ENCODE data around the gene SYNE1.
"Not testable (repeated sequence)": the region's sequence is repeated elsewhere in the genome, so short reads cannot be mapped to it uniquely, and the experiment has no call there.

Gene SYNE1

DNA sequence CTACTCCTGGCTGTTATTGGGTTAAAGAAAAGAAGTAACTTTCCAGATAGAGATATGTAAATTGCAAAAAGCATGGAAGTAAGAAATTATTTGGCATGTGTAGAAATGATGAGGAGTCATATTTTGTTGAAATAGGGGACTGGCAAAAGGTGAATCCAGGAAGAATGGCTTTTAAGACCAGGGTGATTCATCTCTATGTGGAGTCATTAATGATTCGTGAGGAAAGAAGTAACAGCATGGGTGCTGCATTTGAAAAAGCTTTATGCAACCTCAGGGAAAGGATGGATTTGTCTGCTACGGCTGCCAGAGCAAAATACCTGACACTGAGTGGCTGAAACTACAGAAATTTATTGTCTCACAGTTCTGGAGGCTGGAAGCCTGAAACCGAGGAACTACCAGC is 14.8 kb upstream of the SYNE1 start:
- H3K36me3 ChIP-seq (ENCODE audit: control insufficient read depth in 2 of 2, insufficient read depth in 2 of 2, low read length in 2 of 2), result no peaks in the 10 kb centered on the region
- H3K4me3 ChIP-seq (ENCODE audit: low read length in 2 of 2), result no peak overlapping the region
- no peaks in the 10 kb centered on the region for H3K9me3 ChIP-seq (ENCODE audit: control insufficient read depth in 2 of 2, low read length in 2 of 2)
- no peak overlapping the region for H3K27ac ChIP-seq (ENCODE audit: low read length)
- H3K9ac ChIP-seq (ENCODE audit: low read length in 2 of 2), result no peak overlapping the region
- H3K27me3 ChIP-seq (ENCODE audit: control insufficient read depth in 1 of 2, insufficient read depth in 2 of 2, low read length in 2 of 2), result no peaks in the 10 kb centered on the region
- H3K4me1 ChIP-seq (ENCODE audit: control insufficient read depth, insufficient read depth, low read length), result no peaks in the 10 kb centered on the region

DNA sequence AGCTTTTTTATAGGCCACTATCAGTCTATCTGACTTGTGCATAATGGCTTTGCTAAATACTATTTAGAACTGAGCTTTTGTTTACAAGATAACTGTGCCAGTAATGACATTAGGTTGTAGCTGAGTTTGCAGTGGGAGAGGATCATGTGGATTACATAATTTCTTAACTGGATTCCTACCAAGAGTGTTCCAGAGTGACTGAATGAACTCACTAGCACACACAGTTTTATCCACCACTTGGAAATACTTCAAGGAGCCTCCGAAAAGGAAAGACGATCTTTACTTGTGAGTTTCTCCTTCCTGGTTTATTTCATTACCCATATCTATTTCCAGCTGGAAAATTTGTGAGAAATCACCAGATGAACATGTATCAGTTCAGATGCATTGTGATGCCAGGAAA is 10.9 kb upstream of the SYNE1 start:
- Histone ChIP-seq H3K9ac (ENCODE audit: low read length in 2 of 2) (no peak overlapping the region), H3K36me3 (ENCODE audit: control insufficient read depth in 2 of 2, insufficient read depth in 2 of 2, low read length in 2 of 2) (no peaks in the 10 kb centered on the region), H3K27ac (ENCODE audit: low read length) (no peak overlapping the region), H3K4me3 (ENCODE audit: low read length in 2 of 2) (no peak overlapping the region), H3K27me3 (ENCODE audit: control insufficient read depth in 1 of 2, insufficient read depth in 2 of 2, low read length in 2 of 2) (no peaks in the 10 kb centered on the region), H3K4me1 (ENCODE audit: control insufficient read depth, insufficient read depth, low read length) (no peaks in the 10 kb centered on the region), H3K9me3 (ENCODE audit: control insufficient read depth in 2 of 2, low read length in 2 of 2) (no peaks in the 10 kb centered on the region)

DNA sequence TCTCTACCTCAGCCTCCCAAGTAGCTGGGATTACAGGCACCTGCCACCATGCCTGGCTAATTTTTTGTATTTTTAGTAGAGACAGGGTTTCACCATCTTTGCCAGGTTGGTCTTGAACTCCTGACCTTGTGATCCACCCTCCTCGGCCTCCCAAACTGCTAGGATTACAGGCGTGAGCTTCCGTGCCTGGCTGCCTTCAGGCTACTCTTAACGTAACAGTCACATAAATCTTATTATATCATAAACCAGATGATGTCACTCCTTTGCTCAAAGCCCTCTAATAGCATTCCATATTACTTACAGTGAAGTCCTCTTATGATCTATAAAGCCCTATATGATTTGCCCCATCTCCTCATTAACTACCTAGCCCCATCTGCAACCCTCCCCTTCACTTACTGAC is 9.6 kb upstream of the SYNE1 start:
- not testable (repeated sequence) for H3K4me3 ChIP-seq (ENCODE audit: low read length in 2 of 2); H3K9me3 ChIP-seq (ENCODE audit: control insufficient read depth in 2 of 2, low read length in 2 of 2); H3K27ac ChIP-seq (ENCODE audit: low read length); H3K4me1 ChIP-seq (ENCODE audit: control insufficient read depth, insufficient read depth, low read length); H3K36me3 ChIP-seq (ENCODE audit: control insufficient read depth in 2 of 2, insufficient read depth in 2 of 2, low read length in 2 of 2); H3K9ac ChIP-seq (ENCODE audit: low read length in 2 of 2); H3K27me3 ChIP-seq (ENCODE audit: control insufficient read depth in 1 of 2, insufficient read depth in 2 of 2, low read length in 2 of 2)

DNA sequence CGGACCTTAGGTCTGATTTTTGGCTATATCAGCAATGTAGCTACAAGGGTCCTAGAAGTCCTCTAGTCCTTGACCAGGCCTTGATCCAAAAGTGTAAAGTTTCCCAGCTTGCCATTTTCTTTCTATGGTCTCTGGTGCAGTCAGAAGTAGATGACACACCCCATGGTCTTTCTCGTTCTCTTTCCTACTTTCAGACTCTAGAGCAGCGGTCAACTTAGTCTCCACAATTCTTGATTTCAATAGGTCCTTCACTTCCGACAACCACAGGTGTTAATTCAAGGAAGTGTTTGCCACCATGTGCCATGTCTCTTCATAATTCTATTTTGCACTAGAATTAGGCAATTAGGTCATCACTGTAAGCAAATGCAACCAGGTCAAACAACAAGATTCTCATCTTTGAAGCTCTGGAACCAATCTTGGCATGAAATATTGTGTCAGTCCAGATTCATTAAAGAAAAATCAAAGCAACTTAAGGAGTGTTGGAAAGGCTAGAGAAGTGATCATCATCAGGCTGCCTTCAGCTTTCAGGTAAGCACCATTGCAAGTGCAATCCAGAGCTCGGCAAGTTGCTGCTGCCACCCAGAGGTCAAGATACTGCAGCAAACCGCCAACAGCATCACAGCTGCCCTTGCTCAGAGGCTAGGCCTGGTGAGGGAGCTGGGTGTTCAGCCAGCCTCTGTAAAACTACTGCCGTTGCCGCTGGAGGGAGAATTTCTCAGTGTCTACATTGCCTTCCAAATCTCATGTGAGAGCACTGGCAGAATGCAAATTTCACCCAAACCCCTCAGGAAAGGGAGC is 5.6 kb upstream of the SYNE1 start:
- Histone ChIP-seq H3K9me3 (ENCODE audit: control insufficient read depth in 2 of 2, low read length in 2 of 2) (no peaks in the 10 kb centered on the region), H3K27ac (ENCODE audit: low read length) (no peak overlapping the region), H3K36me3 (ENCODE audit: control insufficient read depth in 2 of 2, insufficient read depth in 2 of 2, low read length in 2 of 2) (no peaks in the 10 kb centered on the region), H3K9ac (ENCODE audit: low read length in 2 of 2) (no peak overlapping the region), H3K4me3 (ENCODE audit: low read length in 2 of 2) (no peak overlapping the region), H3K27me3 (ENCODE audit: control insufficient read depth in 1 of 2, insufficient read depth in 2 of 2, low read length in 2 of 2) (no peaks in the 10 kb centered on the region), H3K4me1 (ENCODE audit: control insufficient read depth, insufficient read depth, low read length) (no peaks in the 10 kb centered on the region)

DNA sequence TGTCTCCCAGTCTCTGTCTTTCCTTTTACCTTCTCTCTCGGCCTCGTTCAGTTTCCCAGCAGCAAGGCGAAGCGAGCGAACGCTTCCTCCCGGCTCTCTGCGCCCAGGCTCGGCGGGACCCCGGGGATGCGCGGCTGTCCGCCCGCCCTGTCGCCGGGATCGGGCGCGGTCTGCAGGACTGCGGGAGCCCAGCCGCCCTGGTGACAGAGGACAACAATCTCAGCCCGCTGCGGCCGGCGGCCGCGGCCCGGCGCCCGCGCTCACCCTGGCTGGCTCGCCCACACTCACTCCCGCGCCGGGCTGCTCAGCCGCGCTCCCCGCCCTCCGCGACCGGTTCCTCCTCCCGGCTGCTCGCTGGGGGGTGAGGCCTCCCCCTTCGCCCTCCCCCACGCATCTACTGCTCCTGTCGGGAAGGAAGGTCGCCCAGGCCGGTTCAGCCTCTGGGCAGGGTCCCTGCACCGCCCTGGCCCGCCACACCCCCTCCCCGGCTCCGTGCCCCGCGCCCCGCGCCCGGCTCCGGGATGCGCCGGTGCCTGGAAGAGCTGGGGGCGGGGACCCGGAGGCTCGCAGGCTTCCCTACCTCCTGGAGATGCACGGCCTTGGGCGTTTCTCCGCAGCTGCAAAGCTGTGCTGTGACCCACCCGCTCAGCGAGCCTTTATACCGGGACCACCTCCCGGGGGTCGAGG is 410 bp downstream of the SYNE1 start:
- Histone ChIP-seq H3K9ac (ENCODE audit: low read length in 2 of 2) (peak overlapping the region; percentile 56 to 60), H3K4me3 (ENCODE audit: low read length in 2 of 2) (peak overlapping the region; percentile 88 to 92), H3K27me3 (ENCODE audit: control insufficient read depth in 1 of 2, insufficient read depth in 2 of 2, low read length in 2 of 2) (no peaks in the 10 kb centered on the region), H3K4me1 (ENCODE audit: control insufficient read depth, insufficient read depth, low read length) (peaks cover 10% of the 10 kb centered on the region), H3K36me3 (ENCODE audit: control insufficient read depth in 2 of 2, insufficient read depth in 2 of 2, low read length in 2 of 2) (no peaks in the 10 kb centered on the region), H3K27ac (ENCODE audit: low read length) (no peak overlapping the region), H3K9me3 (ENCODE audit: control insufficient read depth in 2 of 2, low read length in 2 of 2) (no peaks in the 10 kb centered on the region)

DNA sequence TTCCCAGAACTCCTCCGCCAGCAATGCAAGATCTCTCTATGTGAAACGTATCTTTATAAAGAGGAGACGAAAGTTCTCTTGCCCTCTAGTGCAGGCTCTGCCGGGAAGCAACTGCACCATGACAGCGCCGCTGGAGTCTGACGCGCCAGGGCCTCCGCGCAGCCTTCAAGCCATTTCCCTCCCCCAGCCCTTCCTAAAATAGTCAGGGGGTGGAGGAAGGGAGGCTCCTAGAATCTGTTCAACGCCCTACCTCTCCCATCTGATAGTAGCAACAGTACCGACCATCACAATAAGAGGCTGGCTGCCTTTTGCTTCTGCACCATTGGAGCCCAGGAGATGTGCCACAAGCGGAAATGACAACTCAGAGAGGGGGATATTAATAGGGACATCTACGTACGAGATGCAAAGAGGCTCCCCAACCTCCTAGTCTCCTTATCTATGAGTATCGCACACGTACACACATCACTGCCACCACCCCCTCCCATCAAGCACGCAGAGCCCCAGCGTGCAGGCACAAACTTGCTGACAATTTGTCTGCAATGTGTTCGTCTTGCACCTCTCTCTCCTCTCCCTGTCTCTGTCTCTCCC is 1.0 kb downstream of the SYNE1 start:
- H3K9me3 ChIP-seq (ENCODE audit: control insufficient read depth in 2 of 2, low read length in 2 of 2), result no peaks in the 10 kb centered on the region
- peak overlapping the region; percentile 88 to 92 for H3K4me3 ChIP-seq (ENCODE audit: low read length in 2 of 2)
- H3K27ac ChIP-seq (ENCODE audit: low read length), result peak overlapping the region; percentile 46
- H3K9ac ChIP-seq (ENCODE audit: low read length in 2 of 2), result peak overlapping the region; percentile 56 to 60
- H3K27me3 ChIP-seq (ENCODE audit: control insufficient read depth in 1 of 2, insufficient read depth in 2 of 2, low read length in 2 of 2), result no peaks in the 10 kb centered on the region
- H3K4me1 ChIP-seq (ENCODE audit: control insufficient read depth, insufficient read depth, low read length), result peaks cover 10% of the 10 kb centered on the region
- H3K36me3 ChIP-seq (ENCODE audit: control insufficient read depth in 2 of 2, insufficient read depth in 2 of 2, low read length in 2 of 2), result no peaks in the 10 kb centered on the region

DNA sequence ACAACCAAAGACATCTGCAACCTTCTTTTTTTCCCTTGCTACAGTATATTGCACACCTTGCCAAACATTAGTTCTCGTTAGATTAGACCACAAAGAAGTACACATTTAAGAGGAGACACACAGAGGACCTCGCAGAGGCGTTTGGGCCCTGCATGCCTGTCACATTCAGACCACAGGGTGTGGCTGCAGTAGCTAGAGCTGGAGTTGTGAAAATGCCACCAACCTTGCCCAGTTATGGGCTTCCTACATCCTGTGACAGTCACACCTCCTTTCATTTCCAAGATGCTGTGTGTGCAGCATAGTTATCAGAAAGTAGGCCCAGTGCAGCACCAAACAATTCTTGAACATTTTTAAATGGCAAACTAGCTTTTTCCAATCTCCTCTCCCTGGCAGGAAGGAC is 2.4 kb downstream of the SYNE1 start:
- Histone ChIP-seq H3K36me3 (ENCODE audit: control insufficient read depth in 2 of 2, insufficient read depth in 2 of 2, low read length in 2 of 2) (no peaks in the 10 kb centered on the region), H3K9ac (ENCODE audit: low read length in 2 of 2) (peak overlapping the region in 1 of 2 donors; percentile 11), H3K27ac (ENCODE audit: low read length) (no peak overlapping the region), H3K9me3 (ENCODE audit: control insufficient read depth in 2 of 2, low read length in 2 of 2) (no peaks in the 10 kb centered on the region), H3K4me1 (ENCODE audit: control insufficient read depth, insufficient read depth, low read length) (peaks cover 10% of the 10 kb centered on the region), H3K4me3 (ENCODE audit: low read length in 2 of 2) (no peak overlapping the region), H3K27me3 (ENCODE audit: control insufficient read depth in 1 of 2, insufficient read depth in 2 of 2, low read length in 2 of 2) (no peaks in the 10 kb centered on the region)

DNA sequence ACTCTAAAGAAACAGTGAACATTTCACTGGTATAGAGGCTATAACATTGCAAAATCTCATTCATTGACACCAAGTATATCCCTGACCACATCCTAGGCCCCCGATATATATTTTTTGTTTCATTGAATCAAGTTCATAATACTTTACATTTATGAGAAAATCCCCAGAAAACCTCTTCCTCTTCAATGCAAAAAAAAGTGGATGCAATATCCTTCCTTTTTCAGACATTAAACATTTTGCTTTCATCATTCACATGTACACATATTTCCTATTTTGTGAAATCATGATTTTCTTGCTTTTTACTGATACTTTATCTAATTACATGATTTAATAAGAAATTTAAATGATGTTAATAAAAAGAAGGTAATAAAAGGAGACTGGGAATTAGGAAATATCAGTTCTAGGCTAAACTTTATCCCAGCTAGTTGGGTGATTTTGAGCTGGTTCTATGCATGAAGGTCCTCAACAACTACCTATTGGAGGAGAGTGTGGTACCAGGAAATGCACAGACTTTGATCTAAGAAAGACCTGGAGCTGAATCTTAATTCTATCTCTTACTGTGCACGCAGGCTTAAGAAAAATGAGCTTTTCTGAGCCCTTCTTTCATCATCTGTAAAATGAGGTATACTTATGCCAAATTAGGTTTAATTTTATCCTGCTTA is 4.9 kb downstream of the SYNE1 start:
- no peak overlapping the region for H3K27ac ChIP-seq (ENCODE audit: low read length)
- no peaks in the 10 kb centered on the region for H3K36me3 ChIP-seq (ENCODE audit: control insufficient read depth in 2 of 2, insufficient read depth in 2 of 2, low read length in 2 of 2)
- H3K4me1 ChIP-seq (ENCODE audit: control insufficient read depth, insufficient read depth, low read length), result peaks cover 10% of the 10 kb centered on the region
- H3K27me3 ChIP-seq (ENCODE audit: control insufficient read depth in 1 of 2, insufficient read depth in 2 of 2, low read length in 2 of 2), result no peaks in the 10 kb centered on the region
- no peak overlapping the region for H3K4me3 ChIP-seq (ENCODE audit: low read length in 2 of 2)
- no peaks in the 10 kb centered on the region for H3K9me3 ChIP-seq (ENCODE audit: control insufficient read depth in 2 of 2, low read length in 2 of 2)
- H3K9ac ChIP-seq (ENCODE audit: low read length in 2 of 2), result no peak overlapping the region

DNA sequence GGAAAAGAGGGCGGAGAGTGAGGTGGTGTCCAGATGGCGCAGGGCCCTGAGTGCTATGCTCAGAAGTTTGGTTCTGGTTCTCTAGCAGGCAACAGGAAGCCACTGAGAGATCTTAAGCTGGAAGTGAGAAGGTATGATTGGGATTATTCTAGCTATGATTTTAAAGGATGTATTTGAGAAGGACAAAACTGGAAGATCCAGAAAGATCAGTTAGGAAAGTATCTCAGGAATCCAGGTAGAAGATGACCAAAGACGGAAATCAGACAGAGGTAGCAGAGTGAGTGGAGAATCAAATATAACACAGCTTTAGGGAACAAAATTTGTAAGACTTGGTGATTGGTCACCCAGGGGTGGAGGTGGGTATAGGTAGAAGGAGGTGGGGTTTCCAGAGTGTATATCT is 5.8 kb downstream of the SYNE1 start:
- no peaks in the 10 kb centered on the region for H3K36me3 ChIP-seq (ENCODE audit: control insufficient read depth in 2 of 2, insufficient read depth in 2 of 2, low read length in 2 of 2)
- H3K9me3 ChIP-seq (ENCODE audit: control insufficient read depth in 2 of 2, low read length in 2 of 2), result no peaks in the 10 kb centered on the region
- H3K27me3 ChIP-seq (ENCODE audit: control insufficient read depth in 1 of 2, insufficient read depth in 2 of 2, low read length in 2 of 2), result no peaks in the 10 kb centered on the region
- no peak overlapping the region for H3K27ac ChIP-seq (ENCODE audit: low read length)
- no peak overlapping the region for H3K9ac ChIP-seq (ENCODE audit: low read length in 2 of 2)
- H3K4me1 ChIP-seq (ENCODE audit: control insufficient read depth, insufficient read depth, low read length), result peaks cover 6% of the 10 kb centered on the region
- H3K4me3 ChIP-seq (ENCODE audit: low read length in 2 of 2), result no peak overlapping the region

DNA sequence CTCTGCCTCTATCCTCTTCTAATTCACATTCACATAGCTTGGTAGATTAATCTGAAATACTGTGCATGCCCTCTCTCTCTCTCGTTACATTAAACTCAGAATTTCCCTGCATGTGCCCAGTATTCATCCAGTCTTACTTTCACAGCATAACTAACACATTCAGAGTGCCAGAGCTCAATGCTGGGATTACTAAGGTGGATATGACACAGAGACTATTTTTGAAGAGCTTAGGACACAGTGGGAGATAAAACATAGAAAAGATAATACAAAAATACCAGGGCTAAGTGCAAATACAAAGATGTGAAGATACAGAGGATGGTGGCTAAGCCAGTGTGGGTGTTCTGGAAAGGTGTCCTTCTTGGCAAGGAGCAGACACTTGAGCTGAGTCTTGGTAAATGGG is 6.3 kb downstream of the SYNE1 start:
- Histone ChIP-seq H3K9ac (ENCODE audit: low read length in 2 of 2) (no peak overlapping the region), H3K27ac (ENCODE audit: low read length) (no peak overlapping the region), H3K9me3 (ENCODE audit: control insufficient read depth in 2 of 2, low read length in 2 of 2) (no peaks in the 10 kb centered on the region), H3K27me3 (ENCODE audit: control insufficient read depth in 1 of 2, insufficient read depth in 2 of 2, low read length in 2 of 2) (no peaks in the 10 kb centered on the region), H3K36me3 (ENCODE audit: control insufficient read depth in 2 of 2, insufficient read depth in 2 of 2, low read length in 2 of 2) (no peaks in the 10 kb centered on the region), H3K4me3 (ENCODE audit: low read length in 2 of 2) (no peak overlapping the region), H3K4me1 (ENCODE audit: control insufficient read depth, insufficient read depth, low read length) (peaks cover 1% of the 10 kb centered on the region)

All from stomach smooth muscle (tissue), 2 donors.